ENCODE results near the gene HCST.

Gene HCST

GRCh38 chr19:35871611-35872010 lies 30.7 kb upstream of the HCST start:
- WGBS = 85% methylated on average over 6 of the region's 12 CpGs
- Histone ChIP-seq H3K36me3 (ENCODE audit: control insufficient read depth in 1 of 2, insufficient read depth in 2 of 2, low read depth in 1 of 2, low read length in 2 of 2) (peaks cover 0 to 5% of the 10 kb centered on the region in 2 experiments), H4K91ac (ENCODE audit: low read length) (no peak overlapping the region), H2BK15ac (ENCODE audit: low read depth, poor library complexity, severe bottlenecking) (no peak overlapping the region), H3K4ac (ENCODE audit: low read depth in 1 of 2, low read length in 2 of 2) (no peak overlapping the region), H3K27me3 (ENCODE audit: control insufficient read depth in 1 of 2, insufficient read depth in 1 of 2, low read length in 2 of 2) (peaks cover 31 to 54% of the 10 kb centered on the region in 2 experiments), H2BK120ac (ENCODE audit: low read depth, low read length) (no peak overlapping the region), H2AFZ (ENCODE audit: low read depth, low read length) (no peak overlapping the region), H3K23ac (ENCODE audit: low read length in 2 of 2) (no peak overlapping the region), H3K4me1 (ENCODE audit: control insufficient read depth, insufficient read depth, low read depth, low read length) (peaks cover 12% of the 10 kb centered on the region), H2AK5ac (ENCODE audit: low read length, severe bottlenecking) (no peak overlapping the region), H3K18ac (ENCODE audit: low read depth in 1 of 2, low read length in 2 of 2) (no peak overlapping the region), H4K8ac (ENCODE audit: low read length) (no peak overlapping the region), H3K9ac (ENCODE audit: low read length) (no peak overlapping the region), H3K27ac (ENCODE audit: low read length, poor library complexity, severe bottlenecking) (no peak overlapping the region), H3K79me1 (replicated peaks; ENCODE audit: low read length, poor library complexity, severe bottlenecking) (no peaks in the 10 kb centered on the region), H3K4me2 (ENCODE audit: low read length, poor library complexity, severe bottlenecking) (no peak overlapping the region), H3K14ac (ENCODE audit: low read length in 2 of 2) (no peak overlapping the region), H3K9me3 (ENCODE audit: control insufficient read depth, low read length) (no peaks in the 10 kb centered on the region), H2BK5ac (ENCODE audit: low read depth, low read length, poor library complexity, severe bottlenecking) (no peak overlapping the region), H2BK12ac (ENCODE audit: low read length in 2 of 2) (no peak overlapping the region), H3K4me3 (ENCODE audit: insufficient read depth in 1 of 2, low read depth in 1 of 2, low read length in 2 of 2) (no peak overlapping the region)
- no peak for DNase-seq

- H2BK120ac ChIP-seq (ENCODE audit: low read depth, low read length) = no peak overlapping the region
- no peak overlapping the region for H2BK5ac ChIP-seq (ENCODE audit: low read depth, low read length, poor library complexity, severe bottlenecking)
- no peak overlapping the region for H3K18ac ChIP-seq (ENCODE audit: low read depth in 1 of 2, low read length in 2 of 2)
- no peaks in the 10 kb centered on the region for H3K9me3 ChIP-seq (ENCODE audit: control insufficient read depth, low read length)
- 79% methylated on average over 4 of the region's 5 CpGs for WGBS
- no peak overlapping the region for H3K9ac ChIP-seq (ENCODE audit: low read length)
- no peak overlapping the region for H2AFZ ChIP-seq (ENCODE audit: low read depth, low read length)
- peaks cover 26 to 52% of the 10 kb centered on the region in 2 experiments for H3K27me3 ChIP-seq (ENCODE audit: control insufficient read depth in 1 of 2, insufficient read depth in 1 of 2, low read length in 2 of 2)
- peaks cover 12% of the 10 kb centered on the region for H3K4me1 ChIP-seq (ENCODE audit: control insufficient read depth, insufficient read depth, low read depth, low read length)
- no peak overlapping the region for H4K8ac ChIP-seq (ENCODE audit: low read length)
- no peak overlapping the region for H3K4ac ChIP-seq (ENCODE audit: low read depth in 1 of 2, low read length in 2 of 2)
- no peak overlapping the region for H3K4me2 ChIP-seq (ENCODE audit: low read length, poor library complexity, severe bottlenecking)
- H3K23ac ChIP-seq (ENCODE audit: low read length in 2 of 2) = no peak overlapping the region
- H3K79me1 ChIP-seq (replicated peaks; ENCODE audit: low read length, poor library complexity, severe bottlenecking) = no peaks in the 10 kb centered on the region
- no peak overlapping the region for H3K27ac ChIP-seq (ENCODE audit: low read length, poor library complexity, severe bottlenecking)
- no peak overlapping the region for H3K4me3 ChIP-seq (ENCODE audit: insufficient read depth in 1 of 2, low read depth in 1 of 2, low read length in 2 of 2)
- no peak overlapping the region for H2BK15ac ChIP-seq (ENCODE audit: low read depth, poor library complexity, severe bottlenecking)
- peaks cover 0 to 5% of the 10 kb centered on the region in 2 experiments for H3K36me3 ChIP-seq (ENCODE audit: control insufficient read depth in 1 of 2, insufficient read depth in 2 of 2, low read depth in 1 of 2, low read length in 2 of 2)
- no peak for DNase-seq
- no peak overlapping the region for H2BK12ac ChIP-seq (ENCODE audit: low read length in 2 of 2)
- no peak overlapping the region for H4K91ac ChIP-seq (ENCODE audit: low read length)
- H2AK5ac ChIP-seq (ENCODE audit: low read length, severe bottlenecking) = no peak overlapping the region
- no peak overlapping the region for H3K14ac ChIP-seq (ENCODE audit: low read length in 2 of 2)
Observed at GRCh38 chr19:35872180-35872579, 30.1 kb upstream of the HCST start.

GRCh38 chr19:35874392-35874930 lies 27.9 kb upstream of the HCST start:
- H2BK120ac ChIP-seq (ENCODE audit: low read depth, low read length) = no peak overlapping the region
- DNase-seq = no peak
- H3K79me1 ChIP-seq (replicated peaks; ENCODE audit: low read length, poor library complexity, severe bottlenecking) = no peaks in the 10 kb centered on the region
- H2BK15ac ChIP-seq (ENCODE audit: low read depth, poor library complexity, severe bottlenecking) = no peak overlapping the region
- no peak overlapping the region for H3K23ac ChIP-seq (ENCODE audit: low read length in 2 of 2)
- no peak overlapping the region for H3K18ac ChIP-seq (ENCODE audit: low read depth in 1 of 2, low read length in 2 of 2)
- H4K91ac ChIP-seq (ENCODE audit: low read length) = peak overlapping the region; percentile 66
- H3K14ac ChIP-seq (ENCODE audit: low read length in 2 of 2) = no peak overlapping the region
- H3K36me3 ChIP-seq (ENCODE audit: control insufficient read depth in 1 of 2, insufficient read depth in 2 of 2, low read depth in 1 of 2, low read length in 2 of 2) = peaks cover 0 to 8% of the 10 kb centered on the region in 2 experiments
- H3K4me1 ChIP-seq (ENCODE audit: control insufficient read depth, insufficient read depth, low read depth, low read length) = peaks cover 10% of the 10 kb centered on the region
- H2BK5ac ChIP-seq (ENCODE audit: low read depth, low read length, poor library complexity, severe bottlenecking) = no peak overlapping the region
- WGBS = 94% methylated on average over 32 of the region's 32 CpGs
- no peaks in the 10 kb centered on the region for H3K9me3 ChIP-seq (ENCODE audit: control insufficient read depth, low read length)
- H2AK5ac ChIP-seq (ENCODE audit: low read length, severe bottlenecking) = no peak overlapping the region
- H3K4me3 ChIP-seq (ENCODE audit: insufficient read depth in 1 of 2, low read depth in 1 of 2, low read length in 2 of 2) = no peak overlapping the region
- H3K27me3 ChIP-seq (ENCODE audit: control insufficient read depth in 1 of 2, insufficient read depth in 1 of 2, low read length in 2 of 2) = peaks cover 23 to 50% of the 10 kb centered on the region in 2 experiments
- H3K27ac ChIP-seq (ENCODE audit: low read length, poor library complexity, severe bottlenecking) = no peak overlapping the region
- H3K4me2 ChIP-seq (ENCODE audit: low read length, poor library complexity, severe bottlenecking) = no peak overlapping the region
- no peak overlapping the region for H3K4ac ChIP-seq (ENCODE audit: low read depth in 1 of 2, low read length in 2 of 2)
- H4K8ac ChIP-seq (ENCODE audit: low read length) = peak overlapping the region; percentile 42
- no peak overlapping the region for H2AFZ ChIP-seq (ENCODE audit: low read depth, low read length)
- H2BK12ac ChIP-seq (ENCODE audit: low read length in 2 of 2) = no peak overlapping the region
- no peak overlapping the region for H3K9ac ChIP-seq (ENCODE audit: low read length)

GRCh38 chr19:35879068-35879467 lies 23.3 kb upstream of the HCST start:
- no peak overlapping the region for H2BK5ac ChIP-seq (ENCODE audit: low read depth, low read length, poor library complexity, severe bottlenecking)
- no peak overlapping the region for H3K9ac ChIP-seq (ENCODE audit: low read length)
- no peak overlapping the region for H2BK120ac ChIP-seq (ENCODE audit: low read depth, low read length)
- H3K9me3 ChIP-seq (ENCODE audit: control insufficient read depth, low read length) = no peaks in the 10 kb centered on the region
- no peak overlapping the region for H3K4me2 ChIP-seq (ENCODE audit: low read length, poor library complexity, severe bottlenecking)
- H3K4me1 ChIP-seq (ENCODE audit: control insufficient read depth, insufficient read depth, low read depth, low read length) = peaks cover 11% of the 10 kb centered on the region
- peak overlapping the region in 1 of 2 experiments; percentile 23 for H2BK12ac ChIP-seq (ENCODE audit: low read length in 2 of 2)
- no peak overlapping the region for H3K14ac ChIP-seq (ENCODE audit: low read length in 2 of 2)
- H2BK15ac ChIP-seq (ENCODE audit: low read depth, poor library complexity, severe bottlenecking) = no peak overlapping the region
- H4K8ac ChIP-seq (ENCODE audit: low read length) = no peak overlapping the region
- WGBS = 57% methylated on average over 23 of the region's 23 CpGs
- no peak for DNase-seq
- H2AFZ ChIP-seq (ENCODE audit: low read depth, low read length) = no peak overlapping the region
- no peak overlapping the region for H3K18ac ChIP-seq (ENCODE audit: low read depth in 1 of 2, low read length in 2 of 2)
- H3K4me3 ChIP-seq (ENCODE audit: insufficient read depth in 1 of 2, low read depth in 1 of 2, low read length in 2 of 2) = no peak overlapping the region
- peaks cover 15 to 28% of the 10 kb centered on the region in 2 experiments for H3K27me3 ChIP-seq (ENCODE audit: control insufficient read depth in 1 of 2, insufficient read depth in 1 of 2, low read length in 2 of 2)
- H3K23ac ChIP-seq (ENCODE audit: low read length in 2 of 2) = no peak overlapping the region
- H3K27ac ChIP-seq (ENCODE audit: low read length, poor library complexity, severe bottlenecking) = no peak overlapping the region
- H2AK5ac ChIP-seq (ENCODE audit: low read length, severe bottlenecking) = no peak overlapping the region
- H3K79me1 ChIP-seq (replicated peaks; ENCODE audit: low read length, poor library complexity, severe bottlenecking) = no peaks in the 10 kb centered on the region
- H3K36me3 ChIP-seq (ENCODE audit: control insufficient read depth in 1 of 2, insufficient read depth in 2 of 2, low read depth in 1 of 2, low read length in 2 of 2) = peaks cover 0 to 3% of the 10 kb centered on the region in 2 experiments
- H3K4ac ChIP-seq (ENCODE audit: low read depth in 1 of 2, low read length in 2 of 2) = no peak overlapping the region
- no peak overlapping the region for H4K91ac ChIP-seq (ENCODE audit: low read length)
